Measurements from ENCODE around the gene TNFRSF6B. TPM values are rescaled to one million over a fixed set of nuclear protein-coding genes. Genes with fewer than 3 reads are reported as not detected.

The TNFRSF6B gene
- polyA plus RNA-seq, 2 of the 4 experiments (the other 2 are of a cell fraction), result 0.22 to 0.66 TPM

- Histone ChIP-seq H3K27ac (peak overlapping the region in 1 of 2 experiments; percentile 63; a peak in 3 of 6 replicates), H3K4me1 (peaks cover 35% of the 10 kb centered on the region), H3K4me2 (no peak overlapping the region), H3K4me3 (no peak overlapping the region), H3K9me3 (no peaks in the 10 kb centered on the region)
- 90% methylated on average over 25 of the region's 40 CpGs for WGBS (ENCODE audit: missing lambda C conversion rate)
- ATAC-seq, result no peak
- POLR2A ChIA-PET, result interaction anchor here (1.2 kb wide), 1 partner anchor 18 kb away, joined by 4 read pairs; the partner anchor contains the start of genes ARFRP1 and ZGPAT
- TF ChIP-seq CEBPB (IDR thresholded peaks at IDR 0.05), result no peak
- no peak for TF ChIP-seq HOXA7 (CRISPR knock-in tag; IDR thresholded peaks at IDR 0.05)
- no peak for TF ChIP-seq TP53 (CRISPR knock-in tag; IDR thresholded peaks at IDR 0.05)
- TF ChIP-seq FOSL2 (IDR thresholded peaks at IDR 0.05), result no peak
- no peak for TF ChIP-seq FOSL2 (CRISPR knock-in tag; IDR thresholded peaks at IDR 0.05)
- TF ChIP-seq NPAS2 (CRISPR knock-in tag; IDR thresholded peaks at IDR 0.05; ENCODE audit: borderline replicate concordance), result no peak
- TF ChIP-seq EHF (CRISPR knock-in tag; IDR thresholded peaks at IDR 0.05), result no peak
- TF ChIP-seq HOXB5 (CRISPR knock-in tag; IDR thresholded peaks at IDR 0.05), result no peak
- no peak for TF ChIP-seq ZFP36 (IDR thresholded peaks at IDR 0.05; ENCODE audit: borderline replicate concordance, partially characterized antibody)
- TF ChIP-seq, protein P1, sequence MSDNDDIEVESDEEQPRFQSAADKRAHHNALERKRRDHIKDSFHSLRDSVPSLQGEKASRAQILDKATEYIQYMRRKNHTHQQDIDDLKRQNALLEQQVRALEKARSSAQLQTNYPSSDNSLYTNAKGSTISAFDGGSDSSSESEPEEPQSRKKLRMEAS (IDR thresholded peaks at IDR 0.05), result no peak
- TF ChIP-seq POLR2A (IDR thresholded peaks at IDR 0.05; ENCODE audit: low read length), result no peak
- TF ChIP-seq PHF8 (IDR thresholded peaks at IDR 0.05; ENCODE audit: borderline replicate concordance, low read depth), result no peak
- no peak for TF ChIP-seq ATOH8 (CRISPR knock-in tag; IDR thresholded peaks at IDR 0.05; ENCODE audit: low read depth)
- TF ChIP-seq JUN (IDR thresholded peaks at IDR 0.05), result no peak
- TF ChIP-seq CHD4 (IDR thresholded peaks at IDR 0.05; ENCODE audit: borderline replicate concordance), result no peak
- no peak for TF ChIP-seq ZNF302 (CRISPR knock-in tag; IDR thresholded peaks at IDR 0.05)
- TF ChIP-seq CBX2 (IDR thresholded peaks at IDR 0.05; ENCODE audit: borderline replicate concordance, low read depth), result no peak
- TF ChIP-seq BCL3 (IDR thresholded peaks at IDR 0.05), result no peak
- no peak for TF ChIP-seq EP300 (IDR thresholded peaks at IDR 0.05)
- no peak for TF ChIP-seq FOSB (CRISPR knock-in tag; IDR thresholded peaks at IDR 0.05)
- FAIRE-seq, result no peak
- CTCF ChIA-PET, result interaction anchor here (1.6 to 2.8 kb wide), 3 partner anchors 10 to 174 kb away, joined by 6 to 7 read pairs (median 7); no protein-coding TSS in a partner anchor
- DNase-seq (ENCODE audit: low read depth in 1 of 2, low spot score in 1 of 2), result no peak
Measured at GRCh38 chr20:63690003-63690897, 6.2 kb upstream of the TNFRSF6B start.

DNA sequence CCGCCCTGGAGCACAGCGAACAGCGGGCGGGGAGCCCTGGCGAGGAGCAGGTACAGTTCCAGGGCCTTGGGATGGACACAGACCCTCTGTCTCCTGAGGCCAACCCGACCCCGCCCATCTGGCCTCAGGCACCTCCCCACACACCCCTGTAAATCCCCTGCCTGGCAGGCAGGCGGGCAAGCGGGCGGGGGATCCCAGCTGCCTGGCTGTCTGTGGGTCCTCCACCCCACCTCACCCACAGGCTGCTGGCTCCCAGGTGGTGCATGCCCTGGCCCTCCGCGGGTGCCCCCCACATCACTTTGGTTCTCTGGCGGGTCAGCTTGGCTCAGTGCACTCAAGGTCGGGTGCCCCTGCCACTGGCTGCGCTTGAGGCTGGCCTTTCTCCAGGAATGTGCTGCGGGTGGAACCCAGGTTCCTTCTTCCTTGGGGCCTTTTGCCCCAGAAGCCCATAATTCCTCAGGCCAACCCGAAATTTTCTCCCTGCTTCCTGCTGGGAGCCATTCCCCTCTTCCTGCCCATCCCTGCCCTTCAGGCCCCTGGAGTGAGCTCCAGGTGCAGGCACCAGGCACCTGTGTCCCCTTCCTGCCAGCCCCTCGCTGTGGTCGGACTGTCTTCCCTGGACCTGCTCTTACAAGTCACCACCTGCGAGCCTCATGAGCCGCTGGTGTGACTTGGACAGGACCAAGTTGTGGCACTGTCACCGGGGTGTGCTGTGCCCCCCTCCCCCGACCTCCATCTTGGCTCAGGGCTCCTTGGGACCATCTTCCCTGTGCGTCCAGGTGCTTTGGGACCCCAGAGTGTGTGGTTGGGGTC is 5.3 kb upstream of the TNFRSF6B start:
- CTCF ChIA-PET, result interaction anchor here (1.1 to 2.8 kb wide), 5 partner anchors 12 to 173 kb away, joined by 4 to 7 read pairs (median 7); partner anchors contain the start of gene TPD52L2
- H3K4me1 ChIP-seq, result peaks cover 34% of the 10 kb centered on the region
- TF ChIP-seq ZNF302 (CRISPR knock-in tag; IDR thresholded peaks at IDR 0.05) (no peak), KDM1A (IDR thresholded peaks at IDR 0.05; ENCODE audit: low read depth) (no peak), JUN (IDR thresholded peaks at IDR 0.05) (peak in 1 of 2 experiments; percentile 24; a peak in 1 of 5 replicates)
- TF ChIP-seq, protein P2, sequence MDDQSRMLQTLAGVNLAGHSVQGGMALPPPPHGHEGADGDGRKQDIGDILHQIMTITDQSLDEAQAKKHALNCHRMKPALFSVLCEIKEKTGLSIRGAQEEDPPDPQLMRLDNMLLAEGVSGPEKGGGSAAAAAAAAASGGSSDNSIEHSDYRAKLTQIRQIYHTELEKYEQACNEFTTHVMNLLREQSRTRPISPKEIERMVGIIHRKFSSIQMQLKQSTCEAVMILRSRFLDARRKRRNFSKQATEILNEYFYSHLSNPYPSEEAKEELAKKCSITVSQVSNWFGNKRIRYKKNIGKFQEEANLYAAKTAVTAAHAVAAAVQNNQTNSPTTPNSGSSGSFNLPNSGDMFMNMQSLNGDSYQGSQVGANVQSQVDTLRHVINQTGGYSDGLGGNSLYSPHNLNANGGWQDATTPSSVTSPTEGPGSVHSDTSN (IDR thresholded peaks at IDR 0.05), result peak; percentile 14

More for the DNA sequence above, 5.3 kb upstream of the TNFRSF6B start:
- POLR2A ChIA-PET, result interaction anchor here (1.2 kb wide), 1 partner anchor 17 kb away, joined by 4 read pairs; the partner anchor contains the start of genes ARFRP1 and ZGPAT
- peak overlapping the region; percentile 10 to 63; a peak in 3 of 6 replicates for H3K27ac ChIP-seq
- WGBS (ENCODE audit: missing lambda C conversion rate), result 71% methylated on average over 15 of the region's 24 CpGs
- no peak overlapping the region for H3K4me2 ChIP-seq
- no peaks in the 10 kb centered on the region for H3K9me3 ChIP-seq
- no peak for DNase-seq (ENCODE audit: low read depth in 1 of 2, low spot score in 1 of 2)
- FAIRE-seq, result no peak
- H3K4me3 ChIP-seq, result no peak overlapping the region
- peak; percentile 1 to 3; a peak in 2 of 6 replicates for ATAC-seq
